Mammary epithelial cell (primary cell): ENCODE measurements around the gene PDZK1.

Experiments used
- CTCF ChIP-seq, 2 donors: IDR thresholded peaks in 1 of 2; conservative IDR thresholded peaks in 1 of 2; 2 replicates each; pipeline ENCODE4 v1.5.1; 2011 to 2012; ENCODE audit warnings: inconsistent platforms in 2 of 2, low read length in 2 of 2, mild to moderate bottlenecking in 2 of 2, control low read depth in 1 of 2, low read depth in 1 of 2; ENCODE audit not compliant: insufficient read depth in 1 of 2; ENCODE audit errors: extremely low read depth in 1 of 2
- EZH2 ChIP-seq: IDR thresholded peaks from 2 replicates; pipeline ENCODE4 v1.6.1; 2012; ENCODE audit warnings: low read length, inconsistent platforms, borderline replicate concordance

GRCh38 chr1:145702826-145703225, 4.3 kb downstream of the PDZK1 start:
- no peak for TF ChIP-seq CTCF (conservative IDR thresholded peaks at IDR 0.05 in 1 of 2, IDR thresholded peaks at IDR 0.05 in 1 of 2; ENCODE audit: extremely low read depth in 1 of 2, insufficient read depth in 1 of 2, low read depth in 1 of 2, low read length in 2 of 2)
- TF ChIP-seq EZH2 = no peak
